Panc1 (cell line): ENCODE measurements around the gene KDM1B. TPM values are rescaled to one million over a fixed set of nuclear protein-coding genes. Genes with fewer than 3 reads are reported as not detected.

ENCODE experiments used
- ATAC-seq: fragments of 200-7000 bp; cut with Tn5 transposase; 2 replicates; pipeline ENCODE4 v1.9.1; 2020; ENCODE audit warnings: mild to moderate bottlenecking, moderate library complexity
- BruUV-seq: library from RNA; stranded (reverse); fragments of 400-500 nt; replicated peaks from 2 replicates; lab custom pipeline; 2021; lab: Mats Ljungman, UMichigan
- CTCF ChIA-PET: fragments of 300-600 bp; sonication (Branson Sonifier 250); formaldehyde crosslinking; loops from one replicate; lab custom pipeline; 2022; ENCODE audit warnings: antibody characterized with exemption; lab: Charles Lee
- POLR2A ChIA-PET: fragments of 300-600 bp; sonication (Branson Sonifier 250); formaldehyde crosslinking; loops from one replicate; lab custom pipeline; 2022; ENCODE audit warnings: antibody characterized with exemption; lab: Charles Lee
- DNase-seq: peaks from one replicate; pipeline ENCODE4 v3.0.0-alpha.2; 2010; ENCODE audit warnings: low read depth, low spot score
- H3K27ac ChIP-seq: 2 replicates; pipeline ENCODE4 v1.5.1; 2011; ENCODE audit warnings: mild to moderate bottlenecking, low read length, inconsistent platforms
- H3K27me3 ChIP-seq: fragments of 200-500 bp; sonication (Bioruptor generic); 2 replicates; pipeline ENCODE4 v1.6.0; 2014; ENCODE audit warnings: low read length, inconsistent platforms; ENCODE audit not compliant: control insufficient read depth, insufficient read depth
- H3K36me3 ChIP-seq: fragments of 200-500 bp; sonication (Bioruptor generic); 2 replicates; pipeline ENCODE4 v1.5.1; 2014; ENCODE audit warnings: inconsistent platforms, mild to moderate bottlenecking, low read length, moderate library complexity; ENCODE audit not compliant: control insufficient read depth, insufficient read depth
- H3K4me1 ChIP-seq: 2 replicates; pipeline ENCODE4 v1.5.1; 2011; ENCODE audit warnings: inconsistent platforms, mild to moderate bottlenecking, low read length, moderate library complexity; ENCODE audit not compliant: control insufficient read depth, insufficient read depth
- H3K4me3 ChIP-seq, 2 experiments: 2 replicates each; pipeline ENCODE4 v1.5.1; 2011 to 2012; ENCODE audit warnings: low read depth in 2 of 2, low read length in 2 of 2, mild to moderate bottlenecking in 2 of 2, inconsistent platforms in 1 of 2, moderate library complexity in 1 of 2
- H3K9me3 ChIP-seq: fragments of 200-500 bp; sonication (Bioruptor generic); 2 replicates; pipeline ENCODE4 v1.5.1; 2014; ENCODE audit warnings: low read depth, mild to moderate bottlenecking, inconsistent platforms, low read length, moderate library complexity; ENCODE audit not compliant: control insufficient read depth, insufficient read depth
- POLR2AphosphoS5 ChIP-seq: IDR thresholded peaks from 2 replicates; pipeline ENCODE4 v1.6.1; 2012; ENCODE audit warnings: mild to moderate bottlenecking, low read depth, low read length, moderate library complexity
- SIN3A ChIP-seq: IDR thresholded peaks from 2 replicates; pipeline ENCODE4 v1.6.1; 2012; ENCODE audit warnings: low read depth, mild to moderate bottlenecking, low read length, moderate library complexity, borderline replicate concordance; ENCODE audit not compliant: insufficient read depth
- TCF7L2 ChIP-seq: IDR thresholded peaks from 2 replicates; pipeline ENCODE4 v1.6.1; 2011; ENCODE audit warnings: mild to moderate bottlenecking, low read depth, low read length, inconsistent platforms
- in situ Hi-C: cut with HindIII; loops from 2 replicates; pipeline ENCODE4 v1.10.0; 2016; ENCODE audit warnings: low sequenced_read_pairs, low pct_unique_long_range_greater_than_20kb
- intact Hi-C: fragments of 100-400 bp; cut with micrococcal nuclease; formaldehyde crosslinking; loops from one replicate; pipeline ENCODE4 v1.10.0; 2022; ENCODE audit not compliant: unreplicated experiment
- total RNA-seq: library from RNA; stranded (reverse); gene quantifications from one replicate; pipeline ENCODE4 v1.2.1, GENCODE V29; 2021; ENCODE audit not compliant: unreplicated experiment
- TF ChIP-seq, protein P1 (sequence below), 2 experiments: IDR thresholded peaks; 2 replicates each; pipeline ENCODE4 v1.6.1; 2011 to 2012; ENCODE audit warnings: low read depth in 2 of 2, control low read depth in 1 of 2, low read length in 1 of 2, mild to moderate bottlenecking in 1 of 2, moderate library complexity in 1 of 2; ENCODE audit not compliant: insufficient read depth in 1 of 2
- TF ChIP-seq, protein P2 (sequence below): fragments of 450-650 bp; IDR thresholded peaks from 2 replicates; pipeline ENCODE4 v1.5.1; 2017; ENCODE audit warnings: mild to moderate bottlenecking

KDM1B gene
- total RNA-seq, 1 experiment from 2014 or later: 27.1 TPM

DNA sequence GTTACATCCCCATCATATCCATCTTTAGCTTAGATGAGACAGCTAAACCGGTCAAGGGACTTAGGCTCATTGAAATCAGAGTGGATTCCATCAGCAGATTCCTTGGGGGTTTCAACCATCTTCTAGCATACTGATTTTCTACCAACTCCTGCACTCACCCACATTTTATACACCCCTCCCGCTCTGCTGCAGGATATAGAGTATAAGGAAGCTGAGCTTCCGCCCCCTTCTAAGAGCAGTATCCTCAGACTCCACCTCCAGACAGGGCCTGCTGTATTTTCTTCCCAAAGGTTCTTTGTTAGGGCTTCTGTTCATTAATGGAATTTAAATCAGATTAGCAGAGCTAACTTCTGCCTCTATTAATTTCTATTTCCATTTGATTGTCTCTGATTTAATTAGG is 22.9 kb upstream of the KDM1B start:
- in situ Hi-C loops (no loop called here), intact Hi-C loops (no loop called here)
- DNase-seq: no peak
- BruUV-seq: no TSS peak
- H3K36me3 ChIP-seq: no peaks in the 10 kb centered on the region; the same call in 1 of the 2 replicates
- no peaks in the 10 kb centered on the region for H3K27me3 ChIP-seq
- no peak for ATAC-seq
- TF ChIP-seq, protein P1, sequence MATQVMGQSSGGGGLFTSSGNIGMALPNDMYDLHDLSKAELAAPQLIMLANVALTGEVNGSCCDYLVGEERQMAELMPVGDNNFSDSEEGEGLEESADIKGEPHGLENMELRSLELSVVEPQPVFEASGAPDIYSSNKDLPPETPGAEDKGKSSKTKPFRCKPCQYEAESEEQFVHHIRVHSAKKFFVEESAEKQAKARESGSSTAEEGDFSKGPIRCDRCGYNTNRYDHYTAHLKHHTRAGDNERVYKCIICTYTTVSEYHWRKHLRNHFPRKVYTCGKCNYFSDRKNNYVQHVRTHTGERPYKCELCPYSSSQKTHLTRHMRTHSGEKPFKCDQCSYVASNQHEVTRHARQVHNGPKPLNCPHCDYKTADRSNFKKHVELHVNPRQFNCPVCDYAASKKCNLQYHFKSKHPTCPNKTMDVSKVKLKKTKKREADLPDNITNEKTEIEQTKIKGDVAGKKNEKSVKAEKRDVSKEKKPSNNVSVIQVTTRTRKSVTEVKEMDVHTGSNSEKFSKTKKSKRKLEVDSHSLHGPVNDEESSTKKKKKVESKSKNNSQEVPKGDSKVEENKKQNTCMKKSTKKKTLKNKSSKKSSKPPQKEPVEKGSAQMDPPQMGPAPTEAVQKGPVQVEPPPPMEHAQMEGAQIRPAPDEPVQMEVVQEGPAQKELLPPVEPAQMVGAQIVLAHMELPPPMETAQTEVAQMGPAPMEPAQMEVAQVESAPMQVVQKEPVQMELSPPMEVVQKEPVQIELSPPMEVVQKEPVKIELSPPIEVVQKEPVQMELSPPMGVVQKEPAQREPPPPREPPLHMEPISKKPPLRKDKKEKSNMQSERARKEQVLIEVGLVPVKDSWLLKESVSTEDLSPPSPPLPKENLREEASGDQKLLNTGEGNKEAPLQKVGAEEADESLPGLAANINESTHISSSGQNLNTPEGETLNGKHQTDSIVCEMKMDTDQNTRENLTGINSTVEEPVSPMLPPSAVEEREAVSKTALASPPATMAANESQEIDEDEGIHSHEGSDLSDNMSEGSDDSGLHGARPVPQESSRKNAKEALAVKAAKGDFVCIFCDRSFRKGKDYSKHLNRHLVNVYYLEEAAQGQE (IDR thresholded peaks at IDR 0.05; ENCODE audit: insufficient read depth in 1 of 2, low read depth in 2 of 2, low read length in 1 of 2): no peak
- TF ChIP-seq, protein P2, sequence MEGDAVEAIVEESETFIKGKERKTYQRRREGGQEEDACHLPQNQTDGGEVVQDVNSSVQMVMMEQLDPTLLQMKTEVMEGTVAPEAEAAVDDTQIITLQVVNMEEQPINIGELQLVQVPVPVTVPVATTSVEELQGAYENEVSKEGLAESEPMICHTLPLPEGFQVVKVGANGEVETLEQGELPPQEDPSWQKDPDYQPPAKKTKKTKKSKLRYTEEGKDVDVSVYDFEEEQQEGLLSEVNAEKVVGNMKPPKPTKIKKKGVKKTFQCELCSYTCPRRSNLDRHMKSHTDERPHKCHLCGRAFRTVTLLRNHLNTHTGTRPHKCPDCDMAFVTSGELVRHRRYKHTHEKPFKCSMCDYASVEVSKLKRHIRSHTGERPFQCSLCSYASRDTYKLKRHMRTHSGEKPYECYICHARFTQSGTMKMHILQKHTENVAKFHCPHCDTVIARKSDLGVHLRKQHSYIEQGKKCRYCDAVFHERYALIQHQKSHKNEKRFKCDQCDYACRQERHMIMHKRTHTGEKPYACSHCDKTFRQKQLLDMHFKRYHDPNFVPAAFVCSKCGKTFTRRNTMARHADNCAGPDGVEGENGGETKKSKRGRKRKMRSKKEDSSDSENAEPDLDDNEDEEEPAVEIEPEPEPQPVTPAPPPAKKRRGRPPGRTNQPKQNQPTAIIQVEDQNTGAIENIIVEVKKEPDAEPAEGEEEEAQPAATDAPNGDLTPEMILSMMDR: no peak
- no peak for TF ChIP-seq POLR2AphosphoS5
- no peak for TF ChIP-seq TCF7L2
- no peak for TF ChIP-seq SIN3A
- ChIA-PET POLR2A (interaction anchor here (0.5 to 0.6 kb wide), 2 partner anchors 76 to 382 kb away, joined by 5 to 13 read pairs; no protein-coding TSS in a partner anchor), CTCF (no interaction called here)
- H3K4me1 ChIP-seq: no peaks in the 10 kb centered on the region
- H3K27ac ChIP-seq: no peak overlapping the region
- H3K9me3 ChIP-seq: no peaks in the 10 kb centered on the region
- H3K4me3 ChIP-seq: no peak overlapping the region

DNA sequence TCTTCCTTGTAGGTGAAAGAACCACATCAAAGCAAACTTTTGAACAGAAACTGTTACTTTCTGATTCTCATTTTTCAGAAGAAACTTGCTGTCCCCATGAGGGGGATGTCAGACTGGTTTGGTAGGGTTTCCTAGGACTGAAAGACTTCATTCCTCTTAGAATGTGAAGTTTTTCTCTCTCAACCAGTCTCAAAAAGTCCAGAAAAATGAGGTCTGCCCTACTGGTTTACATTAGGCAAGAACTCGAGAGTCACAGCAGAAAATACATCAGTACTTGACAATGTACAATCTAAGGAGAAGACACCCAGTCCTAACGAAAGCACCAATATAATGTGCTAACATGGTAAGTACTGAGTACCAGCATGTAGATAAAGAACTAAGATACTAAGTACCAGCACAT is 20.1 kb upstream of the KDM1B start:
- no peaks in the 10 kb centered on the region for H3K36me3 ChIP-seq
- CTCF ChIA-PET: no interaction called here
- no peak for TF ChIP-seq POLR2AphosphoS5
- TF ChIP-seq, protein P2: no peak
- no peaks in the 10 kb centered on the region for H3K9me3 ChIP-seq
- DNase-seq: no peak
- POLR2A ChIA-PET: interaction anchor here (0.6 kb wide), 1 partner anchor 93 kb away, joined by 5 read pairs; no protein-coding TSS in a partner anchor
- H3K27me3 ChIP-seq: no peaks in the 10 kb centered on the region
- intact Hi-C loops (no loop called here), in situ Hi-C loops (no loop called here)
- no peak overlapping the region for H3K27ac ChIP-seq
- no peak overlapping the region for H3K4me3 ChIP-seq
- ATAC-seq: no peak
- H3K4me1 ChIP-seq: no peaks in the 10 kb centered on the region
- no TSS peak for BruUV-seq
